Heart left ventricle (tissue), 13 donors: ENCODE data around the gene NUP88.

Experiments used
- CTCF ChIP-seq, 12 donors: fragments of 200-600 bp; sonication (generic) in 4 of 12; IDR thresholded peaks; one replicate each; pipeline versions ENCODE4 v1.5.0 to v1.8.0; 2018 to 2022; ENCODE audit warnings: antibody characterized with exemption in 12 of 12, mild to moderate bottlenecking in 5 of 12
- POLR2A ChIP-seq, 2 donors: fragments of 450-650 bp; IDR thresholded peaks; one replicate each; pipeline ENCODE4 v1.6.1; 2017; ENCODE audit warnings: antibody characterized with exemption in 2 of 2, mild to moderate bottlenecking in 2 of 2, moderate library complexity in 2 of 2
- donor health status: ischemic (EF 13 %, LVEDD 7.1; RV severe dilation, severe dysfunction).
- donor health status: DM: no; HTN: yes; CAD: no.
- donor health status: DM: no; HTN: no; CAD: no.
- donor health status: ischemic (EF 25% LVEDD 6.9; RV normal size, moderate dysfunction).
- donor health status: ischemic (EF 25% LVEDD 5.7; RV mildly dilated, moderate dysfunction).
- donor health status: ischemic (EF 35%, LVEDD 5.7; RV mildly dilated, moderate dysfunction).
- donor health status: nonischemic (EF 11% LVEDD 7.7; RV severe dilation, severe dysfunction).
- donor health status: DM: yes; HTN: yes; CAD: no.
- donor health status: PGD.
- donor health status: ischemic (EF 29% LVEDD 5.4; RV normal size, mild dysfunction).
- donor health status: nonischemic (EF 23%, LVEDD 6.1; RV moderate dilation, normal function).

- TF ChIP-seq CTCF (IDR thresholded peaks at IDR 0.05) (no peak), POLR2A (IDR thresholded peaks at IDR 0.05) (no peak)
Measured at GRCh38 chr17:5370411-5370810, 49.1 kb downstream of the NUP88 start.
